ENCODE data around the gene ALX3.

Gene ALX3

GRCh38 chr1:110070671-110071242 lies at the start of gene ALX3:
Gene ALX3, minus strand, starts transcription at chr1:110070672. Its CDS starts 60 bp downstream, at chr1:110070612.
- no peak for FAIRE-seq

GRCh38 chr1:110119843-110120242 lies 49.4 kb upstream of the ALX3 start:
- no peak for FAIRE-seq

GRCh38 chr1:110118636-110119396 lies 48.3 kb upstream of the ALX3 start:
- FAIRE-seq, result no peak

GRCh38 chr1:110114784-110115183 lies 44.3 kb upstream of the ALX3 start:
- FAIRE-seq, result no peak

GRCh38 chr1:110114173-110114572 lies 43.7 kb upstream of the ALX3 start:
- FAIRE-seq, result no peak

- FAIRE-seq, result no peak
Measured at GRCh38 chr1:110113551-110113950, 43.1 kb upstream of the ALX3 start.

GRCh38 chr1:110112656-110113055 lies 42.2 kb upstream of the ALX3 start:
- no peak for FAIRE-seq

- no peak for FAIRE-seq
Measured at GRCh38 chr1:110112143-110112542, 41.7 kb upstream of the ALX3 start, which contains the start of gene UBL4B. Gene UBL4B, plus strand, starts transcription at chr1:110112443. Its CDS starts 92 bp downstream, at chr1:110112535.

- FAIRE-seq, result no peak
Measured at GRCh38 chr1:110111081-110111480, 40.6 kb upstream of the ALX3 start.

- no peak for FAIRE-seq
Measured at GRCh38 chr1:110107867-110108469, 37.5 kb upstream of the ALX3 start.

GRCh38 chr1:110106013-110106941 lies 35.8 kb upstream of the ALX3 start:
- peak; percentile 88 for FAIRE-seq

- no peak for FAIRE-seq
Measured at GRCh38 chr1:110102081-110102480, 31.6 kb upstream of the ALX3 start.

- FAIRE-seq, result no peak
Measured at GRCh38 chr1:110100335-110100734, 29.9 kb upstream of the ALX3 start.

- no peak for FAIRE-seq
Measured at GRCh38 chr1:110098222-110099026, 28.0 kb upstream of the ALX3 start.

- FAIRE-seq, result no peak
Measured at GRCh38 chr1:110097507-110098221, 27.2 kb upstream of the ALX3 start.

- no peak for FAIRE-seq
Measured at GRCh38 chr1:110094931-110095654, 24.6 kb upstream of the ALX3 start.

- no peak for FAIRE-seq
Measured at GRCh38 chr1:110092991-110093390, 22.5 kb upstream of the ALX3 start.

GRCh38 chr1:110091791-110092190 lies 21.3 kb upstream of the ALX3 start:
- no peak for FAIRE-seq

- FAIRE-seq, result no peak
Measured at GRCh38 chr1:110091381-110091780, 20.9 kb upstream of the ALX3 start.

- FAIRE-seq, result no peak
Measured at GRCh38 chr1:110089561-110090275, 19.2 kb upstream of the ALX3 start.

Measured in G401.6 (cell line).